Heart right ventricle (tissue), 16 donors: Measurements from ENCODE around the gene LGR6. TPM values are rescaled to one million over a fixed set of nuclear protein-coding genes. Genes with fewer than 3 reads are reported as not detected.
"Not testable (repeated sequence)": the region's sequence is repeated elsewhere in the genome, so short reads cannot be mapped to it uniquely, and the experiment has no call there.

Source experiments
- ATAC-seq, 8 donors: fragments of 200-7000 bp; cut with Tn5 transposase; one replicate each; pipeline ENCODE4 v1.9.1; 2020; ENCODE audit warnings: mild to moderate bottlenecking in 8 of 8, moderate library complexity in 8 of 8, moderate number of reproducible peaks in 1 of 8
- DNase-seq, 2 donors: peaks; one replicate each; pipeline ENCODE4 v3.0.0-alpha.2; 2020
- H3K27ac ChIP-seq, 10 donors: fragments of 200-600 bp; sonication (generic) in 2 of 10; one replicate each; pipeline versions ENCODE4 v1.5.0 to v1.8.0; 2020 to 2022; ENCODE audit warnings: mild to moderate bottlenecking in 3 of 10
- H3K27me3 ChIP-seq, 7 donors: fragments of 200-600 bp; one replicate each; pipeline ENCODE4 v1.8.0; 2021 to 2022; ENCODE audit warnings: mild to moderate bottlenecking in 2 of 7
- H3K36me3 ChIP-seq, 9 donors: fragments of 200-600 bp; sonication (generic) in 1 of 9; one replicate each; pipeline versions ENCODE4 v1.5.0 to v1.8.0; 2020 to 2022; ENCODE audit warnings: mild to moderate bottlenecking in 2 of 9
- H3K4me1 ChIP-seq, 9 donors: fragments of 200-600 bp; sonication (generic) in 1 of 9; one replicate each; pipeline versions ENCODE4 v1.5.0 to v1.8.0; 2020 to 2022; ENCODE audit warnings: mild to moderate bottlenecking in 4 of 9
- H3K4me3 ChIP-seq, 10 donors: fragments of 200-600 bp; sonication (generic) in 2 of 10; one replicate each; pipeline versions ENCODE4 v1.5.0 to v1.8.0; 2020 to 2022; ENCODE audit warnings: mild to moderate bottlenecking in 7 of 10, moderate library complexity in 2 of 10
- H3K9me3 ChIP-seq, 11 donors: fragments of 200-600 bp in 10 of 11; sonication (generic) in 2 of 11; one replicate each; pipeline versions ENCODE4 v1.5.0 to v1.8.0; 2013 to 2022; ENCODE audit warnings: mild to moderate bottlenecking in 2 of 11, control low read depth in 1 of 11, moderate library complexity in 1 of 11
- CTCF ChIP-seq, 9 donors: fragments of 200-600 bp; sonication (generic) in 2 of 9; IDR thresholded peaks; one replicate each; pipeline versions ENCODE4 v1.5.0 to v1.8.0; 2021 to 2022; ENCODE audit warnings: antibody characterized with exemption in 9 of 9, mild to moderate bottlenecking in 5 of 9, moderate library complexity in 1 of 9
- WGBS, 2 donors: extraction: QIAGEN DNeasy Blood & Tissue Kit; methylation state at CpG; one replicate each; pipeline ENCODE4 v1.1.7; 2013; ENCODE audit warnings: inconsistent platforms in 1 of 2; 5-methylcytosine and 5-hydroxymethylcytosine counted together
- intact Hi-C, 10 donors: fragments of 100-400 bp; cut with DNase I; formaldehyde crosslinking; loops; one replicate each; pipeline versions ENCODE4 v1.11.1 to v1.14.2; 2022
- polyA plus RNA-seq, 2 donors: library from polyadenylated mRNA; stranded (reverse); fragments of 200-250 nt; gene quantifications; one replicate each; pipeline ENCODE4 v1.2.3, GENCODE V29; 2013
- total RNA-seq, 10 donors: library from RNA; stranded (reverse); fragmentation: NEBNext Ultra II Directional in 3 of 10; extraction: Animal tissue kit (Norgen Biotek cat#: 25700) in 3 of 10; gene quantifications; one replicate each; pipeline versions ENCODE4 v1.2.1 to v1.2.4, GENCODE V29; 2021 to 2023
- donor health status: Arrhythmogenic right ventricular cardiomyopathy.
- donor health status: ischemic (EF 13 %, LVEDD 7.1; RV severe dilation, severe dysfunction).
- donor health status: healthy with polysubstance abuse.
- donor health status: DM: no; HTN: yes; CAD: no.
- donor health status: DM: no; HTN: no; CAD: no.
- donor health status: ischemic (EF 25% LVEDD 6.9; RV normal size, moderate dysfunction).
- donor health status: ischemic (EF 25% LVEDD 5.7; RV mildly dilated, moderate dysfunction).
- donor health status: healthy.
- donor health status: DM: yes; HTN: yes; CAD: no.
- donor health status: Ischemic cardiomyopathy.
- donor health status: ischemic (EF 35%, LVEDD 5.7; RV mildly dilated, moderate dysfunction).
- donor health status: nonischemic (EF 11% LVEDD 7.7; RV severe dilation, severe dysfunction).
- donor health status: DM: yes; HTN: yes; CAD: no.
- donor health status: PGD.
- donor health status: ischemic (EF 29% LVEDD 5.4; RV normal size, mild dysfunction).
- donor health status: nonischemic (EF 23%, LVEDD 6.1; RV moderate dilation, normal function).

The LGR6 gene
- total and polyA plus RNA-seq, 12 donors = 0.19 to 13.5 (median 2.2) TPM

GRCh38 chr1:202165942-202166843, 27.4 kb upstream of the LGR6 start:
- H3K9me3 ChIP-seq = no peaks in the 10 kb centered on the region
- no peak for ATAC-seq
- H3K4me3 ChIP-seq = no peak overlapping the region
- DNase-seq = no peak
- H3K27ac ChIP-seq = no peak overlapping the region
- WGBS, 2 donors = 94 to 95% methylated on average over 9 of the region's 9 CpGs
- intact Hi-C loops = no loop called here
- no peaks in the 10 kb centered on the region for H3K27me3 ChIP-seq
- peaks cover 0 to 25% (median 0%) of the 10 kb centered on the region in 9 donors for H3K4me1 ChIP-seq
- no peak for TF ChIP-seq CTCF (IDR thresholded peaks at IDR 0.05)
- H3K36me3 ChIP-seq = no peaks in the 10 kb centered on the region

- DNase-seq, H3K9me3 ChIP-seq, H3K27me3 ChIP-seq, ATAC-seq, H3K4me3 ChIP-seq, H3K27ac ChIP-seq, intact Hi-C loops, H3K36me3 ChIP-seq: not testable (repeated sequence)
- peaks cover 0 to 16% (median 0%) of the 10 kb centered on the region in 9 donors for H3K4me1 ChIP-seq
- WGBS, 2 donors = 81 to 82% methylated on average over 13 of the region's 13 CpGs
Measured at GRCh38 chr1:202167054-202167453, 26.5 kb upstream of the LGR6 start.

GRCh38 chr1:202167708-202168415, 25.7 kb upstream of the LGR6 start:
- H3K4me3 ChIP-seq = no peak overlapping the region
- peaks cover 0 to 8% (median 0%) of the 10 kb centered on the region in 9 donors for H3K4me1 ChIP-seq
- H3K27ac ChIP-seq = no peak overlapping the region
- intact Hi-C loops = no loop called here
- no peaks in the 10 kb centered on the region for H3K9me3 ChIP-seq
- H3K27me3 ChIP-seq = no peaks in the 10 kb centered on the region
- DNase-seq (no peak), ATAC-seq (no peak)
- WGBS, 2 donors = 66 to 67% methylated on average over 18 of the region's 18 CpGs
- no peaks in the 10 kb centered on the region for H3K36me3 ChIP-seq
- no peak for TF ChIP-seq CTCF (IDR thresholded peaks at IDR 0.05)

- WGBS, 2 donors = 93 to 98% methylated on average over 7 of the region's 7 CpGs
- intact Hi-C loops = no loop called here
- H3K27me3 ChIP-seq = no peaks in the 10 kb centered on the region
- no peak for TF ChIP-seq CTCF (IDR thresholded peaks at IDR 0.05)
- H3K4me1 ChIP-seq = peaks cover 0 to 7% (median 0%) of the 10 kb centered on the region in 9 donors
- no peak overlapping the region for H3K4me3 ChIP-seq
- H3K36me3 ChIP-seq = no peaks in the 10 kb centered on the region
- H3K27ac ChIP-seq = no peak overlapping the region
- H3K9me3 ChIP-seq = no peaks in the 10 kb centered on the region
- DNase-seq (no peak), ATAC-seq (no peak)
Measured at GRCh38 chr1:202168861-202169260, 24.7 kb upstream of the LGR6 start.
